SK-N-SH (cell line): ENCODE results near the gene BTBD16.

ENCODE experiments used
- CHD2 ChIP-seq: fragments of 150-350 bp; IDR thresholded peaks from 2 replicates; pipeline ENCODE4 v1.6.1; 2018; ENCODE audit warnings: low read length; ENCODE audit not compliant: partially characterized antibody
- EP300 ChIP-seq, 2 experiments: IDR thresholded peaks; 2 replicates each; pipeline versions ENCODE4 v1.4.0 to v1.6.1; 2012; ENCODE audit warnings: borderline replicate concordance in 1 of 2, low read depth in 1 of 2, low read length in 1 of 2
- TCF12 ChIP-seq: IDR thresholded peaks from 2 replicates; pipeline ENCODE4 v1.4.0; 2012
- TF ChIP-seq, protein P1 (sequence below): IDR thresholded peaks from 2 replicates; pipeline ENCODE4 v1.4.0; 2012; ENCODE audit warnings: low read depth
- TF ChIP-seq, protein P2 (sequence below): fragments of 200-600 bp; sonication (generic); IDR thresholded peaks from 2 replicates; pipeline ENCODE4 v1.6.1; 2017; ENCODE audit warnings: antibody characterized with exemption, mild to moderate bottlenecking, moderate library complexity

DNA sequence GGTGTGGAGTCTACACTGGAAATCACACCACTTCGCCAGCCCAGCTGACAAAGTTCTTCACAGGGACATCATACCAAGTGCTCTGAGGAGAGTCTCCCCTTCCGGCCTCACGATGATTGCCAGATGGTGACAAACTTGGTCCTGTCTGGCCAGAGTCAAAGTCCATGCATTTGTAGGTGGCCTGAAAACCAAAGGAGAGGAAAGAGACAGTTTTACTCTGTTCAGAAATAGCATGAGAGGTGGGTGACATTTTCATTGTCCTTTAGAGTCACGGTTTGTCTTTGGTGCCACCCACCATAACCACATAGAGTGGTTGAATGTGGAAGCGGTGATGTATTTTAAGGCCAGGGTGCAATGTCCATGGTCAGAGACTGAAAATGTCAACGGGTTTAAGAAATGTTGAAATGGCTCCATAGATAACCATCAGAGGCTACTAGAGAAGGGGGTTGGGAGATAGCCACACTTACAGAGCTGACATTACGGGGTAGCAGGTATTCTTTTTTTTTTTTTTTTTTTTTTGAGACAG is 33.0 kb downstream of the BTBD16 start:
- TF ChIP-seq, protein P1, sequence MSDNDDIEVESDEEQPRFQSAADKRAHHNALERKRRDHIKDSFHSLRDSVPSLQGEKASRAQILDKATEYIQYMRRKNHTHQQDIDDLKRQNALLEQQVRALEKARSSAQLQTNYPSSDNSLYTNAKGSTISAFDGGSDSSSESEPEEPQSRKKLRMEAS, result no peak
- TF ChIP-seq, protein P2, sequence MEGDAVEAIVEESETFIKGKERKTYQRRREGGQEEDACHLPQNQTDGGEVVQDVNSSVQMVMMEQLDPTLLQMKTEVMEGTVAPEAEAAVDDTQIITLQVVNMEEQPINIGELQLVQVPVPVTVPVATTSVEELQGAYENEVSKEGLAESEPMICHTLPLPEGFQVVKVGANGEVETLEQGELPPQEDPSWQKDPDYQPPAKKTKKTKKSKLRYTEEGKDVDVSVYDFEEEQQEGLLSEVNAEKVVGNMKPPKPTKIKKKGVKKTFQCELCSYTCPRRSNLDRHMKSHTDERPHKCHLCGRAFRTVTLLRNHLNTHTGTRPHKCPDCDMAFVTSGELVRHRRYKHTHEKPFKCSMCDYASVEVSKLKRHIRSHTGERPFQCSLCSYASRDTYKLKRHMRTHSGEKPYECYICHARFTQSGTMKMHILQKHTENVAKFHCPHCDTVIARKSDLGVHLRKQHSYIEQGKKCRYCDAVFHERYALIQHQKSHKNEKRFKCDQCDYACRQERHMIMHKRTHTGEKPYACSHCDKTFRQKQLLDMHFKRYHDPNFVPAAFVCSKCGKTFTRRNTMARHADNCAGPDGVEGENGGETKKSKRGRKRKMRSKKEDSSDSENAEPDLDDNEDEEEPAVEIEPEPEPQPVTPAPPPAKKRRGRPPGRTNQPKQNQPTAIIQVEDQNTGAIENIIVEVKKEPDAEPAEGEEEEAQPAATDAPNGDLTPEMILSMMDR, result no peak
- TF ChIP-seq CHD2, result no peak
- no peak for TF ChIP-seq EP300 (IDR thresholded peaks at IDR 0.05; ENCODE audit: borderline replicate concordance in 1 of 2, low read depth in 1 of 2, low read length in 1 of 2)
- no peak for TF ChIP-seq TCF12
